NCI-H226 (cell line): ENCODE measurements around the gene PHLDA1.
A peak's percentile ranks its signal among the peaks of the same experiment; 100 is the strongest.

Experiments used
- DNase-seq: peaks from one replicate; pipeline ENCODE4 v3.0.0-alpha.2; 2015

PHLDA1 gene

GRCh38 chr12:76031414-76032042, at the start of gene PHLDA1:
PHLDA1 (minus strand) TSS chr12:76031776.
- DNase-seq, result peak; percentile 98

- DNase-seq, result peak; percentile 45
Measured at GRCh38 chr12:76080729-76081415, 49.3 kb upstream of the PHLDA1 start.

- DNase-seq, result no peak
Measured at GRCh38 chr12:76080017-76080728, 48.6 kb upstream of the PHLDA1 start.

- DNase-seq, result no peak
Measured at GRCh38 chr12:76078748-76079147, 47.2 kb upstream of the PHLDA1 start.

GRCh38 chr12:76075448-76075847, 43.9 kb upstream of the PHLDA1 start:
- no peak for DNase-seq

GRCh38 chr12:76074701-76075336, 43.2 kb upstream of the PHLDA1 start:
- DNase-seq, result peak; percentile 28

GRCh38 chr12:76073561-76073960, 42.0 kb upstream of the PHLDA1 start:
- no peak for DNase-seq

- DNase-seq, result no peak
Measured at GRCh38 chr12:76072568-76072967, 41.0 kb upstream of the PHLDA1 start.

GRCh38 chr12:76069339-76069738, 37.8 kb upstream of the PHLDA1 start:
- DNase-seq, result no peak

GRCh38 chr12:76065917-76066316, 34.3 kb upstream of the PHLDA1 start:
- DNase-seq, result no peak

- no peak for DNase-seq
Measured at GRCh38 chr12:76064904-76065303, 33.3 kb upstream of the PHLDA1 start.

GRCh38 chr12:76060111-76060510, 28.5 kb upstream of the PHLDA1 start:
- DNase-seq, result no peak

GRCh38 chr12:76057326-76057725, 25.8 kb upstream of the PHLDA1 start:
- DNase-seq, result no peak

- DNase-seq, result no peak
Measured at GRCh38 chr12:76055393-76055792, 23.8 kb upstream of the PHLDA1 start.

GRCh38 chr12:76049575-76050251, 18.1 kb upstream of the PHLDA1 start:
- no peak for DNase-seq

- no peak for DNase-seq
Measured at GRCh38 chr12:76047742-76048141, 16.2 kb upstream of the PHLDA1 start.

GRCh38 chr12:76047060-76047459, 15.5 kb upstream of the PHLDA1 start:
- no peak for DNase-seq

- DNase-seq, result no peak
Measured at GRCh38 chr12:76043377-76043776, 11.8 kb upstream of the PHLDA1 start.

- no peak for DNase-seq
Measured at GRCh38 chr12:76042147-76042546, 10.6 kb upstream of the PHLDA1 start.

- DNase-seq, result no peak
Measured at GRCh38 chr12:76041406-76041805, 9.8 kb upstream of the PHLDA1 start.

- DNase-seq, result no peak
Measured at GRCh38 chr12:76040461-76040860, 8.9 kb upstream of the PHLDA1 start.

GRCh38 chr12:76038176-76038575, 6.6 kb upstream of the PHLDA1 start:
- DNase-seq, result no peak
